MM.1S (cell line): ENCODE measurements around the gene SALL4.

Experiments
- DNase-seq: peaks from one replicate; pipeline ENCODE4 v3.0.0-alpha.2; 2015
- H2AFZ ChIP-seq: fragments of 300-600 bp; sonication (generic); 2 replicates; pipeline ENCODE4 v1.6.0; 2016; ENCODE audit warnings: antibody characterized with exemption, low read length
- H3F3A ChIP-seq: fragments of 300-600 bp; sonication (generic); 2 replicates; pipeline ENCODE4 v1.6.1; 2016; ENCODE audit warnings: mild to moderate bottlenecking, antibody characterized with exemption, low read length, moderate library complexity, mixed read lengths; ENCODE audit not compliant: insufficient read depth
- H3K27ac ChIP-seq: fragments of 300-600 bp; sonication (generic); 2 replicates; pipeline ENCODE4 v1.5.1; 2016; ENCODE audit warnings: mild to moderate bottlenecking, low read length
- H3K27me3 ChIP-seq: fragments of 300-600 bp; sonication (generic); replicated peaks from 2 replicates; pipeline ENCODE4 v1.6.0; 2016; ENCODE audit warnings: low read length; ENCODE audit not compliant: insufficient read depth
- H3K36me3 ChIP-seq: fragments of 300-600 bp; sonication (generic); replicated peaks from 2 replicates; pipeline ENCODE4 v1.6.1; 2016; ENCODE audit warnings: mild to moderate bottlenecking, low read length, mixed read lengths; ENCODE audit not compliant: insufficient read depth
- H3K4me1 ChIP-seq: fragments of 300-600 bp; sonication (generic); 2 replicates; pipeline ENCODE4 v1.6.1; 2016; ENCODE audit warnings: low read length, mixed read lengths
- H3K4me2 ChIP-seq: fragments of 300-600 bp; sonication (generic); 2 replicates; pipeline ENCODE4 v1.6.0; 2016; ENCODE audit warnings: low read depth, low read length
- H3K4me3 ChIP-seq: fragments of 300-600 bp; sonication (generic); 2 replicates; pipeline ENCODE4 v1.5.1; 2016; ENCODE audit warnings: low read length, mixed read lengths
- H3K79me2 ChIP-seq: fragments of 300-600 bp; sonication (generic); 2 replicates; pipeline ENCODE4 v1.6.1; 2016; ENCODE audit warnings: mixed run types, low read length, mixed read lengths
- H3K9ac ChIP-seq: fragments of 300-600 bp; sonication (generic); 2 replicates; pipeline ENCODE4 v1.6.1; 2016; ENCODE audit warnings: low read length, mixed read lengths
- H3K9me2 ChIP-seq: fragments of 300-600 bp; sonication (generic); replicated peaks from 2 replicates; pipeline ENCODE4 v1.6.1; 2016; ENCODE audit warnings: mild to moderate bottlenecking, low read length, mixed read lengths; ENCODE audit not compliant: insufficient read depth
- H3K9me3 ChIP-seq: fragments of 300-600 bp; sonication (generic); replicated peaks from 2 replicates; pipeline ENCODE4 v1.6.1; 2016; ENCODE audit warnings: mild to moderate bottlenecking, low read length, mixed read lengths; ENCODE audit not compliant: insufficient read depth
- H4K20me1 ChIP-seq: fragments of 300-600 bp; sonication (generic); 2 replicates; pipeline ENCODE4 v1.6.1; 2016; ENCODE audit warnings: mild to moderate bottlenecking, low read length, moderate library complexity, mixed read lengths; ENCODE audit not compliant: insufficient read depth
- CTCF ChIP-seq: fragments of 300-600 bp; sonication (generic); IDR thresholded peaks from 2 replicates; pipeline ENCODE4 v1.5.1; 2016; ENCODE audit warnings: antibody characterized with exemption, low read length, mixed read lengths
- EZH2 ChIP-seq: fragments of 300-600 bp; sonication (generic); optimal IDR thresholded peaks from 2 replicates; pipeline ENCODE3; 2017; ENCODE audit warnings: low read depth, mild to moderate bottlenecking, antibody characterized with exemption, low read length, mixed read lengths
- EZH2phosphoT487 ChIP-seq: fragments of 300-600 bp; sonication (generic); IDR thresholded peaks from 2 replicates; pipeline ENCODE4 v1.6.1; 2018; ENCODE audit warnings: antibody characterized with exemption, low read length

Gene SALL4

GRCh38 chr20:51775241-51775640 is 27.1 kb downstream of the SALL4 start:
- Histone ChIP-seq H3K4me3 (no peak overlapping the region), H3K27ac (no peak overlapping the region), H3K27me3 (no peaks in the 10 kb centered on the region), H3K9me2 (no peaks in the 10 kb centered on the region), H3K4me1 (no peaks in the 10 kb centered on the region), H3K79me2 (no peaks in the 10 kb centered on the region), H3K4me2 (no peak overlapping the region), H3F3A (no peaks in the 10 kb centered on the region), H3K36me3 (no peaks in the 10 kb centered on the region), H4K20me1 (no peaks in the 10 kb centered on the region), H3K9ac (no peak overlapping the region), H2AFZ (no peak overlapping the region), H3K9me3 (no peaks in the 10 kb centered on the region)
- TF ChIP-seq CTCF (no peak), EZH2phosphoT487 (no peak), EZH2 (no peak)
- no peak for DNase-seq

GRCh38 chr20:51772236-51772635 is 30.1 kb downstream of the SALL4 start:
- H3K27me3 ChIP-seq = no peaks in the 10 kb centered on the region
- no peak overlapping the region for H3K27ac ChIP-seq
- no peaks in the 10 kb centered on the region for H3K9me3 ChIP-seq
- no peaks in the 10 kb centered on the region for H3K4me1 ChIP-seq
- no peak for TF ChIP-seq EZH2phosphoT487
- no peak for TF ChIP-seq EZH2
- TF ChIP-seq CTCF = no peak
- no peaks in the 10 kb centered on the region for H4K20me1 ChIP-seq
- no peak overlapping the region for H3K9ac ChIP-seq
- H3K9me2 ChIP-seq = no peaks in the 10 kb centered on the region
- no peak overlapping the region for H2AFZ ChIP-seq
- H3K36me3 ChIP-seq = no peaks in the 10 kb centered on the region
- no peaks in the 10 kb centered on the region for H3K79me2 ChIP-seq
- no peak overlapping the region for H3K4me3 ChIP-seq
- no peak for DNase-seq
- H3K4me2 ChIP-seq = no peak overlapping the region
- H3F3A ChIP-seq = 0 out of 2 replicates have a peak, but pooled peaks cover 4% of the 10 kb centered on the region

GRCh38 chr20:51769976-51770615 is 32.2 kb downstream of the SALL4 start:
- Histone ChIP-seq H3K9me3 (no peaks in the 10 kb centered on the region), H3K4me3 (no peak overlapping the region), H3K27me3 (no peaks in the 10 kb centered on the region), H3K9ac (no peak overlapping the region), H3K27ac (no peak overlapping the region), H3K79me2 (no peaks in the 10 kb centered on the region), H2AFZ (no peak overlapping the region), H3F3A (0 out of 2 replicates have a peak, but pooled peaks cover 4% of the 10 kb centered on the region), H3K36me3 (no peaks in the 10 kb centered on the region), H4K20me1 (no peaks in the 10 kb centered on the region), H3K9me2 (no peaks in the 10 kb centered on the region), H3K4me1 (no peaks in the 10 kb centered on the region), H3K4me2 (no peak overlapping the region)
- no peak for DNase-seq
- TF ChIP-seq EZH2phosphoT487 = no peak
- no peak for TF ChIP-seq EZH2
- TF ChIP-seq CTCF = no peak
